Thyroid gland (tissue), 4 donors: Measurements from ENCODE around the gene TCEAL1. TPM values are rescaled to one million over a fixed set of nuclear protein-coding genes. Genes with fewer than 3 reads are reported as not detected.
A peak's percentile ranks its signal among the peaks of the same experiment; 100 is the strongest.

ENCODE experiments used
- DNase-seq, 2 donors: peaks; one replicate each; pipeline ENCODE4 v3.0.0-alpha.2; 2019
- H3K27ac ChIP-seq, 3 donors: fragments of 200-600 bp; sonication (generic); 1 replicate in 2 of 3; 2 replicates in 1 of 3; pipeline ENCODE4 v1.5.1; 2016 to 2019; ENCODE audit warnings: mild to moderate bottlenecking in 1 of 3, moderate library complexity in 1 of 3
- H3K27me3 ChIP-seq: fragments of 200-600 bp; sonication (generic); one replicate; pipeline ENCODE4 v1.5.1; 2019
- H3K36me3 ChIP-seq, 2 donors: fragments of 200-600 bp; sonication (generic); one replicate each; pipeline ENCODE4 v1.5.1; 2016 to 2019
- H3K4me1 ChIP-seq, 2 donors: fragments of 200-600 bp; sonication (generic); one replicate each; pipeline ENCODE4 v1.5.1; 2017 to 2019
- H3K4me3 ChIP-seq, 3 donors: fragments of 200-600 bp; sonication (generic); replicated peaks in 1 of 3; 1 replicate in 2 of 3; 2 replicates in 1 of 3; pipeline ENCODE4 v1.5.1; 2016; ENCODE audit warnings: mild to moderate bottlenecking in 1 of 3
- H3K9me3 ChIP-seq: fragments of 200-600 bp; sonication (generic); one replicate; pipeline ENCODE4 v1.5.1; 2017
- CTCF ChIP-seq, 6 experiments: fragments of 200-600 bp in 3 of 6; fragments of 450-650 bp in 3 of 6; sonication (generic) in 3 of 6; IDR thresholded peaks; one replicate each; pipeline ENCODE4 v1.5.1; 2016 to 2019; ENCODE audit warnings: antibody characterized with exemption in 6 of 6, mild to moderate bottlenecking in 2 of 6, inconsistent platforms in 1 of 6, moderate library complexity in 1 of 6
- POLR2A ChIP-seq, 2 donors: fragments of 450-650 bp; IDR thresholded peaks; one replicate each; pipeline ENCODE4 v1.6.1; 2017; ENCODE audit warnings: antibody characterized with exemption in 2 of 2, mild to moderate bottlenecking in 2 of 2, moderate library complexity in 1 of 2
- WGBS, 2 donors: methylation state at CpG; one replicate each; pipeline ENCODE4 v1.1.5; 2017; 5-methylcytosine and 5-hydroxymethylcytosine counted together
- intact Hi-C: fragments of 100-400 bp; cut with DNase I; formaldehyde crosslinking; loops from one replicate; pipeline ENCODE4 v1.15.1; 2023
- total RNA-seq, 4 donors: library from RNA; depleted of rRNA; stranded (reverse); fragments of >200 nt; gene quantifications; one replicate each; pipeline ENCODE4 v1.2.3, GENCODE V29; 2016

TCEAL1 gene
- total RNA-seq, result 10 to 100 TPM; 58.2 to 79.0 (median 65.5) TPM

- no peaks in the 10 kb centered on the region for H3K36me3 ChIP-seq
- H3K9me3 ChIP-seq, result no peaks in the 10 kb centered on the region
- no peaks in the 10 kb centered on the region for H3K27me3 ChIP-seq
- peak; percentile 64 to 68 for DNase-seq
- TF ChIP-seq CTCF (IDR thresholded peaks at IDR 0.05), result no peak
- TF ChIP-seq POLR2A (IDR thresholded peaks at IDR 0.05), result peak in 1 of 2 donors; percentile 48
- intact Hi-C loops, result no loop called here
- WGBS, 2 donors, result 3 to 4% methylated on average over 23 to 30 of the region's 32 CpGs
- H3K27ac ChIP-seq, result peak within 1 kb of the TSS; percentile 92 to 98 (median 95)
- H3K4me3 ChIP-seq, result peak within 1 kb of the TSS in 2 of 3 donors; percentile 19 to 50
- H3K4me1 ChIP-seq, result peaks cover 0 to 3% of the 10 kb centered on the region in 2 donors
These were observed at the start of gene TCEAL1 for GRCh38 chrX:103628386-103629317. TCEAL1 (plus strand) TSS chrX:103628975; CDS start chrX:103629917, 942 bp downstream.

GRCh38 chrX:103584596-103584995 lies 44.2 kb upstream of the TCEAL1 start:
- Histone ChIP-seq H3K4me3 (no peak overlapping the region), H3K4me1 (no peaks in the 10 kb centered on the region), H3K27ac (no peak overlapping the region), H3K36me3 (no peaks in the 10 kb centered on the region), H3K9me3 (no peaks in the 10 kb centered on the region), H3K27me3 (no peaks in the 10 kb centered on the region)
- intact Hi-C loops, result no loop called here
- TF ChIP-seq CTCF (IDR thresholded peaks at IDR 0.05), result no peak
- no peak for TF ChIP-seq POLR2A (IDR thresholded peaks at IDR 0.05)
- DNase-seq, result no peak
- 66 to 71% methylated on average over 3 of the region's 3 CpGs for WGBS, 2 donors

- TF ChIP-seq POLR2A (IDR thresholded peaks at IDR 0.05) (peak in 1 of 2 donors; percentile 74), CTCF (IDR thresholded peaks at IDR 0.05) (no peak)
- Histone ChIP-seq H3K9me3 (no peaks in the 10 kb centered on the region), H3K27ac (peak within 1 kb of the TSS; percentile 72 to 88 (median 81)), H3K4me1 (no peaks in the 10 kb centered on the region), H3K27me3 (no peaks in the 10 kb centered on the region), H3K4me3 (peak within 1 kb of the TSS in 2 of 3 donors; percentile 22 to 47), H3K36me3 (no peaks in the 10 kb centered on the region)
- 0 to 1% methylated on average over 30 to 33 of the region's 56 CpGs for WGBS, 2 donors
- intact Hi-C loops, result no loop called here
- peak; percentile 72 to 75 for DNase-seq
These were observed 43.1 kb upstream of the TCEAL1 start, which contains the start of gene TCEAL4 for GRCh38 chrX:103585411-103586313. TCEAL4 (plus strand) TSS chrX:103585515; CDS start chrX:103586676, 1,161 bp downstream.

GRCh38 chrX:103586314-103586646 lies 42.5 kb upstream of the TCEAL1 start:
- peak overlapping the region in 2 of 3 donors; percentile 22 to 47 for H3K4me3 ChIP-seq
- no peaks in the 10 kb centered on the region for H3K27me3 ChIP-seq
- intact Hi-C loops, result no loop called here
- no peaks in the 10 kb centered on the region for H3K36me3 ChIP-seq
- TF ChIP-seq CTCF (IDR thresholded peaks at IDR 0.05) (no peak), POLR2A (IDR thresholded peaks at IDR 0.05) (peak in 1 of 2 donors; percentile 34)
- 0 to 27% methylated on average over 2 to 3 of the region's 5 CpGs for WGBS, 2 donors
- no peaks in the 10 kb centered on the region for H3K4me1 ChIP-seq
- DNase-seq, result peak in 1 of 2 donors; percentile 29
- no peaks in the 10 kb centered on the region for H3K9me3 ChIP-seq
- H3K27ac ChIP-seq, result peak overlapping the region; percentile 72 to 88 (median 81)
